HG03139 (cell line): ENCODE results near the gene PIM3.

ENCODE experiments used
- ATAC-seq: cut with Tn5 transposase; IDR thresholded peaks from one replicate; pipeline ENCODE4 v1.9.1; 2021; ENCODE audit not compliant: unreplicated experiment

The PIM3 gene

GRCh38 chr22:49960159-49961004 lies at the start of gene PIM3:
Gene PIM3, plus strand, starts transcription at chr22:49960772. Its CDS starts 176 bp downstream, at chr22:49960948.
- ATAC-seq, result peak; percentile 59

DNA sequence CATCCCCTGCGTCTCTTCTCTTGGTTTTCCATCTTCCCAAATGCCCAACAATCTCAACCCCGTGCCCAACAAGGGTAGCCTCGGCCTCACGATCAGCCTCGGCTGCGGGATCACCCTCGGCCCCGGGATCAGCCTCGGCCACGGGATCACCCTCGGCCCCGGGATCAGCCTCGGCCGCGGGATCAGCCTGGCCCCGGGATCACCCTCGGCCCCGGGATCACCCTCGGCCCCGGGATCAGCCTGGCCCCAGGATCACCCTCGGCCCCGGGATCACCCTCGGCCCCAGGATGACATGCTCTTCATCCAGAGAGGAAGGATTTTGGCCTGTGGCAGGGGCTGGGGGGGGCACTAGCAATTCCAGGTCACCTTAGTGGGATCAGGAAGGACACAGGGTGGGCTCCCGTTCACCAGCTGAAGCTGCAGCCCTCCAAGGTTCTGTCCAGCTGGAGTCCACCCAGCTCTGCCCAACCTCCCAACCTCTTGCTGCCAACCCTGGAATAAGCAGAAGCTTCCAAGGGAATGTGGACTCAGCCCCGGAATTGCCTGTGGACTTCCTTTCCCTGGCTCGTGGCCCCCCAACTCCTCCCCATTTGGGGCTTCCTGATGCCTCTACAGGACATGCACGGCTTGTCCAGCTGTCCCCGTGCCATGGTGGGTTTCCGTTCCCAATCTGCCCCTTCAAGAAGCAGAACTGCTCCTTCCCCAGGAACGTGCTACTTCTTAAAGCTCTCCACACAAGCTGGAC lies 48.5 kb upstream of the PIM3 start:
- no peak for ATAC-seq

GRCh38 chr22:49913026-49913425 lies 47.5 kb upstream of the PIM3 start:
- no peak for ATAC-seq

GRCh38 chr22:49913446-49913845 lies 47.1 kb upstream of the PIM3 start:
- ATAC-seq, result no peak

DNA sequence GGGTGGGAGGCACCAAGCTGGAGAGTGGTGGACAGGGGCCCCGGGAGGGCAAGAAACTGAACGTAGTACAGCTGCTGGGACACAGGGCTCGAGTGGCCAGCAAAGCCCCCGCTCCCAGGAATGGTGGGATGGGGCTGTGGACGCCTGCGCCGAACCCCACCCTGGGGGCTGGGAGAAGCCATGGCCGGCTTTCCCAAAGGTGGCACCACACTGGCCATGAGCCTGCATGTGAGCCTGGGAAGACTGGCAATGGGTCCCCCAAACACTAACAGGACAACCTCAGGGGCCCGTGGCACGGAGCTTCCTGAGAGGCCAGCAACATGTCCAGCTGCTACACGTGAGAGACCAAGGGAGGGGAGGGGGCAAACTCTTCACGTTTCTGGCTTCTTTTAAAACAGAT lies 46.3 kb upstream of the PIM3 start:
- no peak for ATAC-seq

- ATAC-seq, result no peak
Measured at GRCh38 chr22:49915610-49916009, 45.0 kb upstream of the PIM3 start.

GRCh38 chr22:49916831-49917230 lies 43.7 kb upstream of the PIM3 start:
- ATAC-seq, result no peak

GRCh38 chr22:49917974-49918910 lies 42.3 kb upstream of the PIM3 start, which contains the start of the genes ALG12 and CRELD2:
Gene ALG12, minus strand, starts transcription at chr22:49918438. Its CDS starts 4,673 bp downstream, at chr22:49913765.
Gene CRELD2, plus strand, starts transcription at chr22:49918634. Its CDS starts 136 bp downstream, at chr22:49918770.
- peak; percentile 82 for ATAC-seq

DNA sequence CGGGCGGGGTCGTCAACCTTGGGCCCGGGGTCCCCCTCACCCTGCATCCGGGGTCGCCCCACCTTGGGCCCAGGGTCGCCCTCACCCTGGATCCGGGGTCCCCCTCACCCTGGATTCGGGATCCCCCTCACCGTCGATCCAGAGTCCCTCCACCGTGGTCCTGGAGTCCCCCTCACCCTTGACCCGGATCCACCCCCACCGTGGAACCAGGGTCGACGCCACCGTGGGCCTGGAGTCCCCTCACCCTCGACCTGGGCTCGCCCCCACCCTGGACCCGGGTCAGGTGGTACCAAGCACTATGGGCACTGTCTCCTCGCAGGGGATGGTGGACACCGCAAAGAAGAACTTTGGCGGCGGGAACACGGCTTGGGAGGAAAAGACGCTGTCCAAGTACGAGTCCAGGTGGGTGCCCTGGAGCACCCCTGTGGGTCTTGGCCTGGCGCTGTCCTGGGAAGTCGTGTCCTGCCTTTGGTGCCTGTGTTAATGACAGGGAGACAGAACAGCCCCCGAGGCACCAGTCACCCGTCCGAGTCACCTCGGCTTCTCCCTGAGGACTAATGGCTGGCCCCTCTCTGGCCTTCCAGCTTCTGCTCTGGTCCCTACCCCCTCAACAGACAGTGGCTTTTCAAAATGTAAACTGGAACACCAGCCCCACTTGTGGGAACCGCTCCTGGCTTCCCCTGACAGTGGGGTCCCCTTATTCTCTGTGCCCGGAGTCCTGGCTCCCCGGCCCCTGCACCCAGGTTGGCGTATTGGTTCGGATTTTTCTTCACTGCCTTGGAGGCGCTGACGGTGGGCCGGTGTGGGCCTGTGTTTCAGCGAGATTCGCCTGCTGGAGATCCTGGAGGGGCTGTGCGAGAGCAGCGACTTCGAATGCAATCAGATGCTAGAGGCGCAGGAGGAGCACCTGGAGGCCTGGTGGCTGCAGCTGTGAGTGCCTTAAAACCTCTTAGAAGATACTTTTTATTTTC lies 41.4 kb upstream of the PIM3 start:
- ATAC-seq, result no peak

DNA sequence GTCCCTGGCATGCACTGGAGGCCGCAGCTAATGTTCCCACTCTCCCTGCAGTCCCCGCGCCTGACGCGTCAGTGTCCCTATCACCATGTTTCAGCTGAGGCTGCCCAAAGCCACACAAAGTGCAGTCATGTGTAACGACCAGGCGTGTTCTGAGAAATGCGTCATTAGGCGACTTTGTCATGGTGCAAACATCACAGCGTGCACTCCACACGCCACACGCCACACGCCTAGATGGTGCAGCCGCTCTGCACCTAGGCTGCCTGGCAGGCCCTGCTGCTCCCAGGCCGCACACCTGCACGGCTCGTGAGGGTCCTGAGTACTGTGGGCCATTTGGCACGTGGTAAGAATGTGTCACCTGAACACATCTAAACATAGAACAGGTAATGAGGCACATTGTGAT lies 39.7 kb upstream of the PIM3 start:
- no peak for ATAC-seq

DNA sequence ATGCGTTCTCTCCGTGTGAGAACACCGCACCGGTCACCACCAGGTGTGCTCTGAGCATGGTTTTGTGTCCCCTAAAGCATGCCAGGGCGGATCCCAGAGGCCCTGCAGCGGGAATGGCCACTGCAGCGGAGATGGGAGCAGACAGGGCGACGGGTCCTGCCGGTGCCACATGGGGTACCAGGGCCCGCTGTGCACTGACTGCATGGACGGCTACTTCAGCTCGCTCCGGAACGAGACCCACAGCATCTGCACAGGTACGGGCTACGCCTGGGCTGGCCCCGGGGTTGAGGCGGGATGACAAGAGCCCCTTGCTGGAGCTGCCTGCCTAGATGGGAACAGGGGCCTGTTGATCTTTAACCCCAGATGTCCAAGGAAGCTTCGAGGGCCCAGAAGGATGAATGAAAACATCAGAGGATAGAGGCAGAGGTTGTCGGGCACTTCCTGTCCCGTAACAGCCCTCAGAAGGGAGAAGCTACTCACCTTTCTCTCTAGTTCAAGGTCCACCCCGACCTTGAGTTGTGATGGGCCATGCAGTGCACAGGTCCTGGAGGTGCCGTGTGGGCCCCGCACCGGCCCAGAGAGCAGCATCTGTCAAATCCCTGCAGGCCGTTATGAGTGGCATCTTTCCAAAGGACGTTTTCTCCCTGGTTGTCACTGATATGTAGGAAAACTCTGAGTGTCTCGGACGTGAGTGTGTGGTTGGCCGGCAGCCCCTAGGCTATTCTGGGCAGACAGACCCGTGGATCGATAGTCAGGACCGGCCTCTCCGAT lies 38.9 kb upstream of the PIM3 start:
- no peak for ATAC-seq

DNA sequence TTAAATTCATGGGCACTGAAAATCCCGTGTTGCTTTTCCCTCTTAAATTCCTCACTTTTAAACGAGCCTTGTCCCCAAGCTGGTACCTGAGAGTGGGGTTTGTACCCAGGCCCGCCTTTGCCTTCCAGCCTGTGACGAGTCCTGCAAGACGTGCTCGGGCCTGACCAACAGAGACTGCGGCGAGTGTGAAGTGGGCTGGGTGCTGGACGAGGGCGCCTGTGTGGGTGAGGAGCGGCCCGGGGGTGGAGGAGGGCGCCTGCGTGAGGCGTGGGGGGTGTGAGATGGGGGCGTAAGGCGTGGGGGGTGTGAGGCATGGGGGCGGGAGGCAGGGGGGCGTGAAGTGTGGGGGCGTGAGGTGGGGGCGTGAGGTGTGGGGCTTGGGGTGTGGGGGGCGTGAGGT lies 38.1 kb upstream of the PIM3 start:
- ATAC-seq, result no peak

- no peak for ATAC-seq
Measured at GRCh38 chr22:49922926-49923325, 37.6 kb upstream of the PIM3 start.

- ATAC-seq, result no peak
Measured at GRCh38 chr22:49923445-49923844, 37.1 kb upstream of the PIM3 start.

GRCh38 chr22:49924113-49924833 lies 36.3 kb upstream of the PIM3 start:
- no peak for ATAC-seq

GRCh38 chr22:49925525-49926128 lies 34.9 kb upstream of the PIM3 start:
- ATAC-seq, result no peak

DNA sequence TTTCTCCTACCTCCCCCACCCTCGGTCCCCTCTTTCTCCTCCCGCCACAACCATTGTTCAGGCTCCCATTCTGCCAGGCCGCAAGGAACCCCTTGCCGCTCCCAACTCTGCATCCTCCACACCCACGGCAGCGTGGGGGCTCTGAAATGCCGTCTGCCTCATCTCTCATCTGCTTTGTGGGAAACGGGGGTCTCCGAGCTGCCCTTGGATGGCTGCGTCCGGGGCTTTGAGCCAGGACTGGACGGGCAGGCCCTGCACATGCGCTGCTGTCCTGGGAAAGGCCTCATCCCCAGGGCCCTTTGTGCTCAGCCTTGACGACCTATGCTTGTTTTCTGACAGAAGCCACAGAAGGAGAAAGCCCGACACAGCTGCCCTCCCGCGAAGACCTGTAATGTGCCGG lies 33.7 kb upstream of the PIM3 start:
- ATAC-seq, result no peak
